ENCODE data around the gene CARD11.

CARD11 gene

DNA sequence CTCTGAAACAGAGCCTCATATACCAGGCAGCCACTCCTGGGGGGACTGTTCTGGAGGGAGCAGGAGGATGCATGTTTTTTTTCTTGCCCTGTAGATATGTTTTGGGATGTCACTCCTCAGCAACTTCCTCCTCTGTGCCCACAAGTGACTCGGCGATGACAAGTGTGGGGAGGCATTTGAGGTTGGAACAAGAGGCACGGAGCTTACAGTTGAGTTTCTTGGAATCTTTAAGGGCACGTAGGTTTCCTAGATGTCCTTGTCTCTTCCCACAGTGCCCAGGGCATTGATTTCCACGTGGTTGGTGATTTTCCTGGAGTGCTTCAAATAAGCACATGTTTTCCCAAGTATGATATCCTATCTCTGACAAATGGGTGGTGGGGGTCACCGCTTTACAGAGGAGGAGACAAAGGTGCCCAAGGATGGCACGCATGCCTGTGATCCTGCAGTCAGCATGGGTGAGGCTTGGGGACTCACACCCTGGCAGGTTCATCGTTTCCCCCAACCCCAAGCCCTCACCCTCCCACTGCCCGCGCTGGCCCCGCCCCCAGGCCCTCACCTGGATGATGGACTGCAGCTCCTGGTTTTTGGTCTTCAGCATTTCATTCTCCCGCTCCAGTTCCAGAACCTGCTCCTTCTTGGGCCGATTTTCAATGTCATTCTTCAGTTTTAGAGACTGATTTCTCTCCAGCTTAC lies 104.3 kb downstream of the CARD11 start:
- no peak for DNase-seq (ENCODE audit: low read depth)

DNA sequence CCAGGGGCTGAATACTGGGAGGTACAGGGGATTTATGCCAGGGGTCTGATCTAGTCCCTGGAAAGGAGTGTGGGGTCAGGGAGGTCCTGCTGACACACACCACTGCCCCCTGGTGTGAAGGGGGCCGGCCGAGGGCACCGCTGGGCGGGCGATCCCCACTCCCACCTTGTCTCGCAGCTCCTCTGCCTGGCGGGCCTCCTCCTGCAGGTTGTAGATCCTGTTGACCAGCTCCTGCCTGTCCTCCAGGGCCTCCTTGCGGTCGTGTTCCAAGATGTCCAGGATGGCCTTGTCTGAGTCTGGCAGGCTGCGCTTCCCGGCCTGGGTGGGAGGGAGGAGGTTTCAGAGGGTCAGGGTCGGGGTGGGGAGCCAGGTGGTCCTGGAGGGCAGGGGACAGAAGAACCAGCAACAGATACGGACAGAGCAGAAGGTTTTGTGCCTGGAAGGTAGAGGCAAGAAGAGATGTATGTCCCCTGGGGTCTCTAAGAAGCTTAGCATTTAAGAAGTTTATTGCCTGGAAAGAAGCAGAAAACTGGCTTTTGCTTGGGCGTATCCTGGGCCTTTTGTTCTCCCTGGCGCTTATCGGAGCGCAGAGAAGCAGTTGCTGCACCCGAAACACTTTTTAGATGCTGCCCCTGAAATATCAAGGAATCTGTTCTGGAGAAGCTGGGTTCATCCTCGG lies 105.0 kb downstream of the CARD11 start:
- no peak for DNase-seq (ENCODE audit: low read depth)

GRCh38 chr7:2937701-2938513 lies 105.8 kb downstream of the CARD11 start:
- DNase-seq (ENCODE audit: low read depth): no peak

DNA sequence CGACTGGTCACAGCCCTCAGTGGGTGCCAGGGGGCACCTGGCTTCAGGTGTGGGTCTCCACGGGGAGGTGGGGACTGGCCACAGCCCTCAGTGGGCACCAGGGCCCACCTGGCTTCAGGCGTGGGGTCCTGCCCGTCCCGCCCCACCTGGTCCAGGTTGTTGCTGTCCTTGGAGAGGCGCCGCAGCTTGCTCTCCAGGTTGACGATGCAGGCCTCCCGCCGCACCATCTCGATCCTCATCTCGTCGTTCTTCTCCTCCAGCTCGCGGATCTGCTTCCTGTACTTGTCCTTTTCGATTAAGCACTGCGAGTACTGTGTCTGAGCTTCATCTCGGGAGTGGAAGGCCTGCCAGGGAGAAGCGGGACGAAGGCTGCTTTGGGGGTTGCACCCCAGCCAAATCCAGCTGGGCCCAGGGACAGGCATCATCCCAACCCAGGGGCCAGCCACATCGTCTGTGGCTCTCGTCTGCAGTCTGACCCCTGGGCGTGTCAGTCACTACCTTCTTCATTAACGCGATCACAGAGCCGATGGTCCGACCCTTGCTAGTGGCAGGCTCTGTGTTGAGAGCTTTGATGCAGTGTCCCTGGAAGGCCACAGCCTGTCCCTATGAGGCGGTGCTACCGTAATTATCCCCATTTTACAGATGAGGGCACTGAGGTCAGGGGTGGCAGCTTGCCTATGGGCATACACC lies 106.6 kb downstream of the CARD11 start:
- DNase-seq (ENCODE audit: low read depth): no peak

GRCh38 chr7:2936301-2936700 lies 107.4 kb downstream of the CARD11 start:
- DNase-seq (ENCODE audit: low read depth): no peak

DNA sequence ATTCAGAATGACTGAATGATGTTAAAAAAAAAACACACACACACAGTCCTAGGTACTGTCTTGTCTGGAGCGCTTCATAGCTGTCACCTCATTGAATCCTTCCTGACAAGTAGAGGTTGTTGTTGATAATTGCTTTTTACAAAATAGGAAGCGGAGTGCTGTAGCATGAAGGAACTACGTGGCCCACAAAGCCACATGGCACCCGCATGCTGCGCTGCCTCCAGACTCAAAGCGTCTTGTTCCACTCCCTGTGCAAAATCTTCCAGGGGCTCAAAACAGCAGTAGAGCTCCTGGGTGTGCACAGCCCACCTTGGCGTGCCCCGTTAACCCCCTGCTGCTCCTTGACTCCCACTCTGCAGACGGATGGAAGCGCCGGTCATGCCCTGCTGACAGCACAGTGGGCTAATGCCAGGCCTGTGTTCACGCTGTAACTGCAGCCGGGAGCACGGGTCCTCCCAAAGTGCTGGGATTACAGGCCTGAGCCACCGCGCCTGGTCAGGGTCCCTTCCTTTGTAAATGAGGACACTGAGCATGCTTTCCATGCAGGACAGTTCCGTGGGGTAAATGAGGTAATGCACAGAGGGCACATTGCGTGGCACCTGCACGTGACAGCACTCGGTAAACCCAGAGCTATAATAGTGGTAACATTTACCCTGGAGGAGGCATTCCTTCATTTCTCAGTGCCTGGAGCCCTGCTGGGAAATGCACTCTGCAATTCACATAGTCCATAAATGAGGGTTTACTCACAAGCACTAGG lies 108.5 kb downstream of the CARD11 start:
- no peak for DNase-seq (ENCODE audit: low read depth)

GRCh38 chr7:2934211-2934731 lies 109.4 kb downstream of the CARD11 start:
- DNase-seq (ENCODE audit: low read depth): peak; percentile 89

GRCh38 chr7:2932402-2933251 lies 111.0 kb downstream of the CARD11 start:
- DNase-seq (ENCODE audit: low read depth): no peak

- no peak for DNase-seq (ENCODE audit: low read depth)
Measured at GRCh38 chr7:2931034-2931415, 112.6 kb downstream of the CARD11 start.

GRCh38 chr7:2930310-2931033 lies 113.2 kb downstream of the CARD11 start:
- DNase-seq (ENCODE audit: low read depth): no peak

GRCh38 chr7:2929321-2930201 lies 114.1 kb downstream of the CARD11 start:
- no peak for DNase-seq (ENCODE audit: low read depth)

DNA sequence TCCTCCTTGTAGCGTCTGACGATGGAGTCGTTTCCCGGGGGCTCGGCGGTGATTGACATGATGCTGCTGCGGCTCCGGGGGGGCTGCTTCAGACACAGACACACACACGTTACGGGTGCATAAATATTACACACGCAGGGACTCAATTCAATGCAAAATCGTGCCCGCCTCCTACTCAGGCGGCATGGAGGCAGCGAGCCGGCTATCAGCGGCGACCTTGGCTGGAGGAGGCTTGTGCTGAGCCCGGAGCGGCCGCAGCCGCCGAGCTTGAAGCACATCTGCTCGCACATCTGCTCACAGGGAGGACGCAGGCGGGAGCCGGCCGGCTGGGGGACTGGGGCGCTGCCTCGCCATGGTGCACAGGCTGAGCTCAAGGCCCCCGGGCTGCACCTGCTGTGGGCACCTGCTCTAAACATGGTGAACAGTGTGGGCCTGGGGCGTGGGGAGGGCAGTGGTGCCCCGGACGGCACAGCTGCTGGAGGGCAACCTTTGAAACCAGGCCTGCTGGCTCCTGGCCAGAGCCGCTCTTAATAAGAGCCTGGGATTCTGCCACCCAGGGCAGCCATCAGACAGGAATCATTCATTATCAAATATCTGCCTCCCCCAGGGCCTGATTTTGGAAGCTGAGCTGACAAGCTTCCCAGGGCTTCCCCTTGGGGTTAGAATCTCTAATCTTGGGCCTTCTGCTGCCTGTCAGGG lies 114.9 kb downstream of the CARD11 start:
- no peak for DNase-seq (ENCODE audit: low read depth)

GRCh38 chr7:2928256-2928612 lies 115.4 kb downstream of the CARD11 start:
- no peak for DNase-seq (ENCODE audit: low read depth)

DNA sequence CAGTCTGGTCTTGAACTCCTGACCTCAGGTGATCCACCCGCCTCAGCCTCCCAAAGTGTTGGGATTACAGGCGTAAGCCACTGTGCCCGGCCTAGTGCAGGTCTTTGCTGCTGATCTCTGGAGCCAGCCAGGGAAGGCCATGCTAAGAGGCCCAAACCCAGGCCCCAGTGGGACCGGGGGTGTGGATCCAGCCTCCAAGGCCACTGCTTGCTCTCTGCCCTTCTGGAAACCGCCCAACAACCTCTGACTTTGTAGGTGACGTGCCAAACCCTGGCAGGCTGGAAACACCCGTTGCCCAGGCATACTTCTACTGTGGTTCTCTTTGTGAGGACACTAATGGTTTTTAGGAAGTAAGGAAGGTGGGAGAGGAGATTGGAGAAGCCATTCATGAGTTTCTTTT lies 116.1 kb downstream of the CARD11 start:
- no peak for DNase-seq (ENCODE audit: low read depth)

DNA sequence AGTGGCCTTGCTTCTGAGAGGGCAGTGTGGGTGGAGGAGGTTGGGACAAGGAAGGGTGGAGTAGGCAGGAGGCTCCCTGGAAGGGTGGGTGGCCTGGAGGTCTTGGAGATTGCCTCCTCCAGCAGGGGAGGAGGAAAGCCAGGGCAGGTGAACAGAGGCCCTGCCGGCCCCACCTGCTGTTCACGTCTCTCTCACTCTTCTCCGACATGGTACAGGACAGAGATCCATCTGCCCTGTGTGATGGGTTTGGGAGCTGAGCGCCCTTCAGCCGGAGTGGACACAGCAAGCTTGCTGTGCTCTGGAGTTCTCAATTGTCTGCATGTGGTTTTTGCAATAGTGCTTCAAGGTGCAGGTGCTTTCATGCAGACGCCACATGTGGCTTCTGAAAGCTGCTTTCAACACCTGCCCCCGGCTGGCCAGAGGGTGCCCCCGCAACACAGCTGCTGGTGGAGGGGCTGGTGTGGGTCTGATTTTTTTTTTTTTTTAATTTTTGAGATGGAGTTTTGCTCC lies 116.7 kb downstream of the CARD11 start:
- DNase-seq (ENCODE audit: low read depth): no peak

DNA sequence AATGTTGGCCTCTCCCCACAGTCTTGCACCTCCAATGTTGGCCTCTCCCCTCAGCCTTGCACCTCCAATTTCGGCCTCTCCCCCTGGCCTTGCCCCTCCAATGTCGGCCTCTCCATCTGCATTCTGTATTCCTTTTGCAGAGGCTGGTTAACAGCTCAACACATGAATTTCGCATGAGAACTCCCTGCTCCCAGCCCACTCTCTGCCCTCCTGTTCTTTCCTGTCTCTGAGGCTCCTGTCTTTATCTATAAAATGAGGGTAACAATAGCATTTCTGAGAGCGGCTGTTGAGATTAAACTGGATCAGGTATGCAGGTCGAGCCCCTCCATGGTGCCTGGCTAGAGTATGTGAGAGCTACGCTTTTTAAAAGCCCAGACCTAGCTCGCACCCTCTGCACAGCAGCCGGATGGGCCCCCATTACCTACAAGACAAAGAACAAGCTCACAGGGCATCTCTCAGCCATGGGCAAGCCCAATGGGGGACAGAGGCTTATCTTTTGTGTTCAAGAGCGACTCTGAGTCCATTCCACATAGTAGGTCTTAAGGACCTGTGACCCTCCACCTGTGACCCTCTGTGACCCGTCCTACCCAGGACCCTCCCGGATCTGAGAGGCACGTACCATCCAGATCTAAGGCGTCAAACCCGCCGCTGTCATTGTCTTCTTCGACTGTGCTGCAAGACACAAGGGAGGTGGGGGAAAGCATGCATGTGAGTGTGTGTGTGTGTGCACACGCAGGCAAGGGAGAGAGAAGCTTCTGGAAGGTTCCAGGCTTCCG lies 117.4 kb downstream of the CARD11 start:
- DNase-seq (ENCODE audit: low read depth): no peak
